BLaER1 (cell line): ENCODE results near the gene SEMA4D.

Experiments
- H3K27ac ChIP-seq: shearing (Covaris generic); formaldehyde crosslinking; 2 replicates; pipeline ENCODE4 v1.8.1; 2022
- H3K27me3 ChIP-seq: shearing (Covaris generic); formaldehyde crosslinking; 2 replicates; pipeline ENCODE4 v1.8.1; 2022
- H3K36me3 ChIP-seq: shearing (Covaris generic); formaldehyde crosslinking; 2 replicates; pipeline ENCODE4 v1.8.1; 2022
- H3K4me1 ChIP-seq: shearing (Covaris generic); formaldehyde crosslinking; 2 replicates; pipeline ENCODE4 v1.8.1; 2022
- H3K4me2 ChIP-seq: shearing (Covaris generic); formaldehyde crosslinking; 2 replicates; pipeline ENCODE4 v1.8.1; 2022
- H3K4me3 ChIP-seq: shearing (Covaris generic); formaldehyde crosslinking; 2 replicates; pipeline ENCODE4 v1.8.1; 2022
- H3K9ac ChIP-seq: shearing (Covaris generic); formaldehyde crosslinking; 2 replicates; pipeline ENCODE4 v1.8.1; 2022
- H3K9me3 ChIP-seq: shearing (Covaris generic); formaldehyde crosslinking; 2 replicates; pipeline ENCODE4 v1.8.1; 2022
- H4K20me1 ChIP-seq: shearing (Covaris generic); formaldehyde crosslinking; 2 replicates; pipeline ENCODE4 v1.8.1; 2022
- Cebpa-rat ChIP-seq: shearing (Covaris generic); IDR thresholded peaks from 2 replicates; pipeline ENCODE4 v1.8.1; 2022

Gene SEMA4D

GRCh38 chr9:89522261-89522958, 24.5 kb upstream of the SEMA4D start:
- Histone ChIP-seq H3K4me3 (no peak overlapping the region; the same call in 1 of the 2 replicates), H4K20me1 (no peaks in the 10 kb centered on the region), H3K9ac (peak overlapping the region; percentile 21), H3K36me3 (no peaks in the 10 kb centered on the region), H3K4me2 (peak overlapping the region; percentile 76), H3K27me3 (no peaks in the 10 kb centered on the region), H3K27ac (peak overlapping the region; percentile 73), H3K4me1 (peaks cover 63% of the 10 kb centered on the region), H3K9me3 (0 out of 2 replicates have a peak, but pooled peaks cover under 1% of the 10 kb centered on the region)
- TF ChIP-seq Cebpa-rat, result no peak

GRCh38 chr9:89519366-89519805, 21.5 kb upstream of the SEMA4D start:
- Histone ChIP-seq H3K9ac (no peak overlapping the region), H3K27me3 (no peaks in the 10 kb centered on the region), H4K20me1 (no peaks in the 10 kb centered on the region), H3K9me3 (no peaks in the 10 kb centered on the region), H3K4me1 (peaks cover 34% of the 10 kb centered on the region), H3K4me3 (no peak overlapping the region), H3K36me3 (no peaks in the 10 kb centered on the region), H3K27ac (no peak overlapping the region), H3K4me2 (no peak overlapping the region)
- TF ChIP-seq Cebpa-rat, result no peak

GRCh38 chr9:89518466-89519365, 20.8 kb upstream of the SEMA4D start:
- H3K9me3 ChIP-seq, result no peaks in the 10 kb centered on the region
- no peak overlapping the region for H3K27ac ChIP-seq
- no peak overlapping the region for H3K9ac ChIP-seq
- H3K27me3 ChIP-seq, result no peaks in the 10 kb centered on the region
- H3K4me1 ChIP-seq, result peaks cover 27% of the 10 kb centered on the region
- TF ChIP-seq Cebpa-rat, result no peak
- no peak overlapping the region for H3K4me2 ChIP-seq
- no peak overlapping the region for H3K4me3 ChIP-seq
- no peaks in the 10 kb centered on the region for H3K36me3 ChIP-seq
- no peaks in the 10 kb centered on the region for H4K20me1 ChIP-seq

- no peak overlapping the region for H3K4me3 ChIP-seq
- no peaks in the 10 kb centered on the region for H3K27me3 ChIP-seq
- H3K4me1 ChIP-seq, result peaks cover 9% of the 10 kb centered on the region; the same call in 1 of the 2 replicates
- H3K27ac ChIP-seq, result no peak overlapping the region
- no peak overlapping the region for H3K4me2 ChIP-seq
- H3K9me3 ChIP-seq, result no peaks in the 10 kb centered on the region
- no peak for TF ChIP-seq Cebpa-rat
- no peak overlapping the region for H3K9ac ChIP-seq
- no peaks in the 10 kb centered on the region for H3K36me3 ChIP-seq
- H4K20me1 ChIP-seq, result no peaks in the 10 kb centered on the region
These were observed 17.5 kb upstream of the SEMA4D start for GRCh38 chr9:89515416-89515815.

- Histone ChIP-seq H3K36me3 (no peaks in the 10 kb centered on the region), H3K9ac (no peak overlapping the region), H3K4me3 (no peak overlapping the region), H4K20me1 (no peaks in the 10 kb centered on the region), H3K27ac (no peak overlapping the region), H3K27me3 (no peaks in the 10 kb centered on the region), H3K9me3 (no peaks in the 10 kb centered on the region), H3K4me1 (peaks cover 9% of the 10 kb centered on the region; the same call in 1 of the 2 replicates), H3K4me2 (no peak overlapping the region)
- no peak for TF ChIP-seq Cebpa-rat
These were observed 17.0 kb upstream of the SEMA4D start for GRCh38 chr9:89514956-89515355.

GRCh38 chr9:89514337-89514736, 16.4 kb upstream of the SEMA4D start:
- TF ChIP-seq Cebpa-rat, result no peak
- H3K4me2 ChIP-seq, result no peak overlapping the region
- no peaks in the 10 kb centered on the region for H4K20me1 ChIP-seq
- no peaks in the 10 kb centered on the region for H3K27me3 ChIP-seq
- peaks cover 9% of the 10 kb centered on the region; the same call in 1 of the 2 replicates for H3K4me1 ChIP-seq
- H3K9me3 ChIP-seq, result no peaks in the 10 kb centered on the region
- H3K36me3 ChIP-seq, result no peaks in the 10 kb centered on the region
- no peak overlapping the region for H3K9ac ChIP-seq
- no peak overlapping the region for H3K4me3 ChIP-seq
- no peak overlapping the region for H3K27ac ChIP-seq

GRCh38 chr9:89513837-89514236, 15.9 kb upstream of the SEMA4D start:
- H3K4me3 ChIP-seq, result no peak overlapping the region
- no peak for TF ChIP-seq Cebpa-rat
- H3K4me2 ChIP-seq, result no peak overlapping the region
- no peaks in the 10 kb centered on the region for H4K20me1 ChIP-seq
- H3K9me3 ChIP-seq, result no peaks in the 10 kb centered on the region
- no peak overlapping the region for H3K9ac ChIP-seq
- H3K27ac ChIP-seq, result no peak overlapping the region
- peaks cover 14% of the 10 kb centered on the region for H3K4me1 ChIP-seq
- no peaks in the 10 kb centered on the region for H3K27me3 ChIP-seq
- no peaks in the 10 kb centered on the region for H3K36me3 ChIP-seq

- no peaks in the 10 kb centered on the region for H3K36me3 ChIP-seq
- TF ChIP-seq Cebpa-rat, result no peak
These were observed 14.5 kb upstream of the SEMA4D start for GRCh38 chr9:89512382-89512781.

GRCh38 chr9:89508951-89509615, 11.2 kb upstream of the SEMA4D start:
- H3K4me2 ChIP-seq, result no peak overlapping the region
- no peaks in the 10 kb centered on the region for H3K36me3 ChIP-seq
- no peak overlapping the region for H3K27ac ChIP-seq
- TF ChIP-seq Cebpa-rat, result no peak
- H4K20me1 ChIP-seq, result no peaks in the 10 kb centered on the region
- no peak overlapping the region for H3K9ac ChIP-seq
- no peaks in the 10 kb centered on the region for H3K9me3 ChIP-seq
- H3K4me3 ChIP-seq, result no peak overlapping the region
- no peaks in the 10 kb centered on the region for H3K27me3 ChIP-seq
- peaks cover 44% of the 10 kb centered on the region for H3K4me1 ChIP-seq

More at GRCh38 chr9:89512382-89512781, 14.5 kb upstream of the SEMA4D start:
- Histone ChIP-seq H3K9me3 (no peaks in the 10 kb centered on the region), H3K4me2 (no peak overlapping the region), H3K27me3 (no peaks in the 10 kb centered on the region), H4K20me1 (no peaks in the 10 kb centered on the region), H3K9ac (no peak overlapping the region), H3K4me3 (no peak overlapping the region), H3K4me1 (peaks cover 29% of the 10 kb centered on the region), H3K27ac (no peak overlapping the region)
